Heart left ventricle (tissue), 13 donors: ENCODE measurements around the gene CEACAM8.

ENCODE experiments used
- CTCF ChIP-seq, 12 donors: fragments of 200-600 bp; sonication (generic) in 4 of 12; IDR thresholded peaks; one replicate each; pipeline versions ENCODE4 v1.5.0 to v1.8.0; 2018 to 2022; ENCODE audit warnings: antibody characterized with exemption in 12 of 12, mild to moderate bottlenecking in 5 of 12
- POLR2A ChIP-seq, 2 donors: fragments of 450-650 bp; IDR thresholded peaks; one replicate each; pipeline ENCODE4 v1.6.1; 2017; ENCODE audit warnings: antibody characterized with exemption in 2 of 2, mild to moderate bottlenecking in 2 of 2, moderate library complexity in 2 of 2
- donor health status: ischemic (EF 13 %, LVEDD 7.1; RV severe dilation, severe dysfunction).
- donor health status: DM: no; HTN: yes; CAD: no.
- donor health status: DM: no; HTN: no; CAD: no.
- donor health status: ischemic (EF 25% LVEDD 6.9; RV normal size, moderate dysfunction).
- donor health status: ischemic (EF 25% LVEDD 5.7; RV mildly dilated, moderate dysfunction).
- donor health status: ischemic (EF 35%, LVEDD 5.7; RV mildly dilated, moderate dysfunction).
- donor health status: nonischemic (EF 11% LVEDD 7.7; RV severe dilation, severe dysfunction).
- donor health status: DM: yes; HTN: yes; CAD: no.
- donor health status: PGD.
- donor health status: ischemic (EF 29% LVEDD 5.4; RV normal size, mild dysfunction).
- donor health status: nonischemic (EF 23%, LVEDD 6.1; RV moderate dilation, normal function).

GRCh38 chr19:42576241-42576640, 18.5 kb downstream of the CEACAM8 start:
- TF ChIP-seq CTCF (IDR thresholded peaks at IDR 0.05): no peak
- TF ChIP-seq POLR2A (IDR thresholded peaks at IDR 0.05): no peak
